Skeletal muscle satellite cell (primary cell): Measurements from ENCODE around the gene HAUS1. TPM values are rescaled to one million over a fixed set of nuclear protein-coding genes. Genes with fewer than 3 reads are reported as not detected.

ENCODE experiments used
- H3K27me3 ChIP-seq: 2 replicates; pipeline ENCODE4 v1.7.0; 2013; ENCODE audit warnings: low read length; ENCODE audit not compliant: control insufficient read depth, insufficient read depth
- H3K36me3 ChIP-seq: 2 replicates; pipeline ENCODE4 v1.7.0; 2013; ENCODE audit warnings: mild to moderate bottlenecking, control low read depth, low read length; ENCODE audit not compliant: insufficient read depth
- H3K4me1 ChIP-seq: 2 replicates; pipeline ENCODE4 v1.7.0; 2013; ENCODE audit warnings: low read length; ENCODE audit not compliant: control insufficient read depth, insufficient read depth
- H3K4me2 ChIP-seq: 2 replicates; pipeline ENCODE4 v1.7.0; 2013; ENCODE audit warnings: mild to moderate bottlenecking, low read length
- H3K4me3 ChIP-seq: 2 replicates; pipeline ENCODE4 v1.7.0; 2013; ENCODE audit warnings: low read length
- H3K9ac ChIP-seq: 2 replicates; pipeline ENCODE4 v1.7.0; 2013; ENCODE audit warnings: mild to moderate bottlenecking, low read depth, low read length, moderate library complexity
- H3K9me3 ChIP-seq: replicated peaks from 2 replicates; pipeline ENCODE4 v1.7.0; 2013; ENCODE audit warnings: mild to moderate bottlenecking, control low read depth, low read length
- small RNA-seq: library from RNA; depleted of rRNA; stranded (forward); fragments of <200 nt; gene quantifications from one replicate; pipeline ENCODE3, GENCODE V24; 2012

The HAUS1 gene

GRCh38 chr18:46174342-46175041 lies 70.3 kb downstream of the HAUS1 start:
- Histone ChIP-seq H3K4me3 (peak overlapping the region; percentile 97), H3K4me1 (peaks cover 5% of the 10 kb centered on the region), H3K4me2 (peak overlapping the region; percentile 100), H3K9ac (peak overlapping the region; percentile 96), H3K27me3 (no peaks in the 10 kb centered on the region), H3K9me3 (no peaks in the 10 kb centered on the region), H3K36me3 (no peaks in the 10 kb centered on the region)

- Histone ChIP-seq H3K4me2 (no peak overlapping the region), H3K27me3 (no peaks in the 10 kb centered on the region), H3K4me3 (no peak overlapping the region), H3K4me1 (no peaks in the 10 kb centered on the region), H3K9me3 (no peaks in the 10 kb centered on the region), H3K9ac (no peak overlapping the region), H3K36me3 (no peaks in the 10 kb centered on the region)
These were observed 71.8 kb downstream of the HAUS1 start for GRCh38 chr18:46176001-46176400.

Small RNAs within 50 kb of the gene (small RNA-seq; reads per million reads assigned to genes)
- gene RNU6-1278P (not detected), gene RNY4P37 (not detected)
